ENCODE data around the gene NAA35. TPM values are rescaled to one million over a fixed set of nuclear protein-coding genes. Genes with fewer than 3 reads are reported as not detected.

NAA35 gene
- total and polyA plus RNA-seq, 9 of the 15 experiments (the other 6 are each of a cell fraction or from before 2014, with no cell fraction given) = 17.7 to 43.9 (median 29.0) TPM

- no peak overlapping the region for H2AFZ ChIP-seq (ENCODE audit: low read depth, low read length)
- no peak overlapping the region for H3K4me3 ChIP-seq
- TF ChIP-seq NCOA2 (IDR thresholded peaks at IDR 0.05; ENCODE audit: partially characterized antibody in 2 of 2) (no peak), ETS1 (conservative IDR thresholded peaks at IDR 0.05; ENCODE audit: control insufficient read depth, low read depth, low read length) (no peak), PHB (CRISPR knock-in tag; IDR thresholded peaks at IDR 0.05) (no peak), GATA2 (CRISPR knock-in tag; IDR thresholded peaks at IDR 0.05) (no peak), CC2D1A (IDR thresholded peaks at IDR 0.05) (no peak), NFYB (IDR thresholded peaks at IDR 0.05; ENCODE audit: extremely low read depth, insufficient read length) (no peak), IRF2 (CRISPR knock-in tag; IDR thresholded peaks at IDR 0.05) (no peak), ZFP91 (CRISPR knock-in tag; IDR thresholded peaks at IDR 0.05) (no peak), ZFP36 (IDR thresholded peaks at IDR 0.05; ENCODE audit: low read depth, low read length, partially characterized antibody) (no peak), MCM3 (IDR thresholded peaks at IDR 0.05) (no peak), FOXM1 (IDR thresholded peaks at IDR 0.05; ENCODE audit: low read depth) (no peak), FOXM1 (CRISPR knock-in tag; IDR thresholded peaks at IDR 0.05; ENCODE audit: low read depth) (no peak), FOSL1 (tag; conservative IDR thresholded peaks at IDR 0.05) (no peak), HDAC8 (tag; IDR thresholded peaks at IDR 0.05) (no peak), IRF1 (CRISPR knock-in tag; IDR thresholded peaks at IDR 0.05; ENCODE audit: borderline replicate concordance) (no peak), DDX20 (tag; IDR thresholded peaks at IDR 0.05; ENCODE audit: low read depth) (no peak), GABPA (tag; conservative IDR thresholded peaks at IDR 0.05; ENCODE audit: low read depth) (no peak), ETV5 (CRISPR knock-in tag; IDR thresholded peaks at IDR 0.05; ENCODE audit: low read depth) (no peak), YY1 (IDR thresholded peaks at IDR 0.05; ENCODE audit: borderline replicate concordance in 1 of 3, control insufficient read depth in 1 of 3, extremely low read depth in 1 of 3, insufficient read depth in 3 of 3, insufficient read length in 1 of 3, insufficient replicate concordance in 2 of 3, low read depth in 1 of 3, low read length in 2 of 3) (no peak)
- no TSS peak for BruUV-seq (replicated peaks)
- no peaks in the 10 kb centered on the region for H4K20me1 ChIP-seq (replicated peaks; ENCODE audit: control insufficient read depth, insufficient read depth, low read length)
- FAIRE-seq = no peak
- in situ Hi-C loops (cut with MboI) = no loop called here
- H3K9me3 ChIP-seq (replicated peaks; ENCODE audit: control insufficient read depth, insufficient read depth, low read depth, low read length) = no peaks in the 10 kb centered on the region
- POLR2A ChIA-PET = no interaction called here
- intact Hi-C loops (cut with micrococcal nuclease) = no loop called here
- no peak for DNase-seq (ENCODE audit: extremely low read depth in 1 of 4, low spot score in 3 of 4)
- H3K27ac ChIP-seq (ENCODE audit: extremely low read depth, low read depth, low read length) = no peak overlapping the region
- H3K79me2 ChIP-seq (ENCODE audit: control insufficient read depth, insufficient read depth, low read length) = no peaks in the 10 kb centered on the region
- CTCF ChIA-PET (ENCODE audit: low intra/inter-chr PET ratio) = no interaction called here
- no peaks in the 10 kb centered on the region for H3K27me3 ChIP-seq (ENCODE audit: control insufficient read depth in 2 of 2, insufficient read depth in 2 of 2, low read length in 2 of 2)
- H3K4me2 ChIP-seq (ENCODE audit: insufficient read depth, low read length) = no peak overlapping the region
- no peaks in the 10 kb centered on the region; a peak in 1 of 5 replicates for H3K4me1 ChIP-seq (replicated peaks in 1 of 2; ENCODE audit: control insufficient read depth in 2 of 2, insufficient read depth in 2 of 2, low read length in 2 of 2)
- ATAC-seq = no peak
- no peak overlapping the region for H3K9ac ChIP-seq (ENCODE audit: insufficient read depth in 1 of 2, low read depth in 2 of 2, low read length in 2 of 2)
- H3K36me3 ChIP-seq (ENCODE audit: control insufficient read depth, insufficient read depth, low read length) = peaks cover 67% of the 10 kb centered on the region
- WGBS (ENCODE audit: insufficient coverage, low coverage, missing lambda C conversion rate) = 93% methylated on average over 3 of the region's 3 CpGs
- H3K9me1 ChIP-seq (ENCODE audit: control insufficient read depth, insufficient read depth, low read length) = no peaks in the 10 kb centered on the region
Measured at GRCh38 chr9:86022687-86023266, 81.8 kb downstream of the NAA35 start.
